HG02885 (cell line): ENCODE data around the gene ZBTB49.

Source experiments
- ATAC-seq: cut with Tn5 transposase; IDR thresholded peaks from one replicate; pipeline ENCODE4 v1.9.1; 2021; ENCODE audit warnings: mild to moderate bottlenecking; ENCODE audit not compliant: unreplicated experiment, poor library complexity

ZBTB49 gene

GRCh38 chr4:4277531-4277930, 12.5 kb upstream of the ZBTB49 start:
- ATAC-seq = no peak

DNA sequence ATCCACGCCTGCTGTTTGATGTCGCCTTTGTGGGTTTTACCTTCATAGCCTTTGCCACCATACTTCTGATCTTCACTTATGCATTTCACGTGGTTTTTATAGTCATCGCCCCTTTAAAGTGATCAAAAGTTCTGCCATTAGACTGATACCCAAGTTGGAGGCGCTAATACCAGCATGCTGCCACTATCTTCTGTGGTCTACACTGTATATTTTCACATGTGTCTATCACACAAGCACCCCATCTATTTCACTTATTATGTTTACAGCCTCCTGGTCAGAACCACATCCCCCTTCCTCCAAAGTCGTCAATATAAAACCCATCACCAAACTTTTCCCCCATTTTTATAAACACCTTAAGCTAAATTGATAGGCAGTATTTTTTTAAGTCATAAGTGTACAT, 8.3 kb upstream of the ZBTB49 start:
- no peak for ATAC-seq

DNA sequence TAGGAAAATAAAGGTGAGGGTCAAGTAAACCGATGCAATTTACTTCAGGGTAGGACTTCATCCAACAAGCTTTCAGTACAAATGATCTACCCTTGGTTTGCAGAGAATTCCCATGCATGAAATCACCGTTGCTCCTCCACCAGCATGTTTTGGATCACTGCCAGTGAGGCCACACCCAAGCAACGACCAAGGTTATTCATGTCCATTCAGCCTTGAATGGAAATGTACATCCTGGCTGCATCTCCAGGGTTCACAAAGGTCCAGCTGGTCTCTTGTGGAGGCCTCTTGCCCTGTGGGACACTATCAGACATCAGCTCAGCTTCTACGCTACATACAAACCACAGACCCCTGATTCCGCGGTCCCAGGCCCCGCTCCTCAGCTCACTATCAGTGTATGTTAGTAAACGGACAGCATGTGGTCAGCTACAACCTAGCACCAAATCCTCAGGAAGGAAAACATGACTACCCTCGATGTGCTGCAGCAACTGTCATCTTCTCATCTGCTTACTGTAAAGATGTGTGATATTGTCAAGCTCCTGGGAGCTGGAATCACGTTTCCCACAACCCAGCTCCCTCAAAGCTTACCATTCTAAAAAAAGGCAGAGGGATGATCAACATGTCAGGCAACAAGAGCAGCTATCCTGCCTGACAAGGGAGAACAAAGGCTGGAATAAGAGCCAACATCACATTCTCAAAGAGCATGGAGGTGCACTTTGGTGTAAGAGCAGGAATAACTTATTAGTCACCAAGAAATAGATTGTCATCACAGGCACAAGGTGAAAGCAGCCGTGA, 5.0 kb upstream of the ZBTB49 start:
- ATAC-seq = no peak

DNA sequence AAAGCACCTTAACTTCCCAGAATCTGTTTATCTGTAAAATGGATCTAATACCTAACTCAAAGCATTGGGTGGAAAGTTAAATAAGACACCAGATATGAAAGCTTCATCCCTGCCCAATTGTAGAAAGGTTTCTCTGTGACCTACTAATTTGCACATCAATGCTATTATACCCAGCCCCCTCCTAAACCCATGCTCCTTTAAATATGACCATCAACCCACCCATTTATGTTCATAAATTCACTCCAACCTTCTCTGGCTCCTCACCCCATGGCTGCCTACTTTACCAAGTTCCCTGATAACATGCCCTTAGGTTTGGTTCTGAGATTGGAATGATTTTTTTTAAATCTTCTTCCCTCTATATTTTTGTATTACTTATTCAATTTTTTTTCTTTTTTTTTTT, 2.0 kb upstream of the ZBTB49 start:
- no peak for ATAC-seq

DNA sequence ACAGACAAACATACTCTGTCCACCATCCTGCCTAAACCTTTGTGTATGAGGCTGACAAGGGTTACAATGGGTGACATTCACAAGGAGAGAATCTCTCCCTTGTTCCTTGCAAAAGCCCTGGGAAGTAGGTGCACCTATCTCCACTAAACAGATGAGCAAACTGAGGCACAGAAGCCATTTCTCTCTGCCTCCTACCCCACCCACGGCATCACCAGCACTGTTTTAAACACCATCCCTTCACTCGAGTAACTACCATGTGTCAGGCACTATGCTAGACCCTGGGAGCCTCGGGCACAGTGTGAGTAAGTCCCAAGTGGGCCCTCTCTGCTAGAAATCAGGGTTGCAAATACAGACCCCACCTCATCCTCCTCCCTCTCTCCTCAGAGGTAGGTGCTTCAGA, 996 bp upstream of the ZBTB49 start:
- no peak for ATAC-seq

GRCh38 chr4:4289597-4289940, 482 bp upstream of the ZBTB49 start:
- ATAC-seq = peak; percentile 27

DNA sequence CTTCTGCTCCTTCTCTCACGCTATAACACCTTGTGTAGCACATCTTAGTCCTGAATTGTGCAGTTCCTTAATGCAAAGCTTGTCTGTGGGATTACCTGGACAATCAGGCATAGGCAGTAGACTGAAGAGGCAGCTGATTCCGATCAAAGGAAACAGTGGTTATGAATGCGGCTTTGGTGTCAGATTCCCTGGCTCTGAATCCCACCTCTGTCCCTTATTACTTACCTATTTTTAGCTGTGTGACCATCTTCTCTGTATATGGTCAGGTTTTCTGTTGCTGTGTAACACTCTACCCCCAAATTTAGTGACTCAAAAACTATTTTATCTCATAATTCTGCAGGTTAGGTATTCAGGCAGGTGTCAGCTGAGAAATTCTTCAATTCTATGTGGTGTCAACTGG, 3.2 kb downstream of the ZBTB49 start:
- no peak for ATAC-seq

DNA sequence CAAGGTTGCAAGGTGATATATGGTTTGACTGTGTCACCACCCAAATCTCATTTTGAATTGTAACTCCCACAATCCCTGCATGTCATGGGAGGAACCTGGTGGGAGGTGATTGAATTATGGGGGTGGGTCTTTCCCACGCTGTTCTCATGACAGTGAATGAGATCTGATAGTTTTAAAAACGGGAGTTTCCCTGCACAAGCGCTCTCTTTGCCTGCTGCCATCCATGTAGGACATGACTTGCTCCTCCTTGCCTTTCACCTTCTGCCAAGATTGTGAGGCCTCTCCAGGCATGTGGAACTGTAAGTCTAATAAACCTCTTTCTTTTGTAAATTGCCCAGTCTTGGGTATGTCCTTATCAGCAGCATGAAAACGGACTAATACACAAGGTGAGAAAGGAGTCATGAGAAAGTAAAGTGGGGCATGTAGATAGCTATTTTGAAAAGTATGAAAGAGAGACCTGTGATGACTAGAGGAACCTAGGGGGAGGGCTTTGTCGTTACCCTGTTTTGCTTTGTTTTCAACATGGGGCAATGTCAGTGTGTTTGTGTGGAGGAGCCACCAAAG, 6.3 kb downstream of the ZBTB49 start:
- no peak for ATAC-seq

GRCh38 chr4:4299006-4299405, 9.0 kb downstream of the ZBTB49 start:
- no peak for ATAC-seq

GRCh38 chr4:4302001-4302400, 11.9 kb downstream of the ZBTB49 start:
- no peak for ATAC-seq

- no peak for ATAC-seq
Observed at GRCh38 chr4:4302416-4302815, 12.4 kb downstream of the ZBTB49 start.

GRCh38 chr4:4306920-4307319, 16.9 kb downstream of the ZBTB49 start:
- no peak for ATAC-seq

- no peak for ATAC-seq
Observed at GRCh38 chr4:4308800-4309441, 18.9 kb downstream of the ZBTB49 start.

- ATAC-seq = no peak
Observed at GRCh38 chr4:4311193-4311592, 21.1 kb downstream of the ZBTB49 start.

DNA sequence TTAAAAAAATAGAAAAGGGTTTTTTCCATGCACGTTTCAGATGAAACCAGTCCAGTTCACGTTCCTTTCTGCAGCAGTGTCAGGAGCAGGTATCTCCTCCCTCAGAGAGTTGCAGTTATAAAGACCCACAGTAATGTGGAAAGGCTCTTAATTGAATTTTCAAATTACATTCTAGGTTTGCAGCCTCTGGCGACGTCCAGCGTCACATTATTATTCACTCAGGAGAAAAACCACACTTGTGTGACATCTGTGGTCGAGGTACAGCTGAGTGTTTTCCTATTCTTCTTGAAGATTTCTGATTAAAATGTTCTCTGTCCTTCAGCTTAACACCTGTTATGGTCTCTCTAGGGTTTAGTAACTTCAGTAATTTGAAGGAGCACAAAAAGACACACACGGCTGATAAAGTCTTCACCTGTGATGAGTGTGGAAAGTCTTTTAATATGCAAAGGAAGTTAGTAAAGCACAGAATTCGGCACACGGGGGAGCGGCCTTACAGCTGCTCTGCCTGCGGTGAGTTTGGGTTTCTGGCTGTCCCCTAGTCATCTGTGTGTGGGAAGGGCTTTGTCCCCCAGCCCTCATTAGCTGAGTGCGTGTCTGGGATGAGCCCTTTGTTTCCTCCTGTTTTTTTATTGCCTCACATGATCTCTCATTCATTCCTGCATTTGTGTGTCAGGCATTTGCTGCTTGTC, 25.6 kb downstream of the ZBTB49 start:
- no peak for ATAC-seq

DNA sequence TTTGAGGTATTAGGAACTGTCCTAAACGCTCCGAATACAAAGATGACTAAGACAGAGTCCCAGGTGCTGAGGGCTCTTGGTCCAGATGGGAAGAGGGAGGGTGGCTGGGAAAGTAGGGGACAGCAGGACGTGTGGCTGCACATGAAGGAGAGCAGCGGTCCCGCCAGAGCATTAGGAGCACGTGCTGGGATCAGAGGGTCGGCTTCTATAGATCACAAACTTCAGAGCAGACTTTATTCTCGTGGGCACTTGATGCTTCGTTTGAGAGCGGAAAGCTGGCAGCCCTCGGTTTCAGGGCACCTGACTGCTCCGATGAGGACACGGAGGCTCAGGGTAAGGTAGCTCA, 26.1 kb downstream of the ZBTB49 start:
- ATAC-seq = no peak

DNA sequence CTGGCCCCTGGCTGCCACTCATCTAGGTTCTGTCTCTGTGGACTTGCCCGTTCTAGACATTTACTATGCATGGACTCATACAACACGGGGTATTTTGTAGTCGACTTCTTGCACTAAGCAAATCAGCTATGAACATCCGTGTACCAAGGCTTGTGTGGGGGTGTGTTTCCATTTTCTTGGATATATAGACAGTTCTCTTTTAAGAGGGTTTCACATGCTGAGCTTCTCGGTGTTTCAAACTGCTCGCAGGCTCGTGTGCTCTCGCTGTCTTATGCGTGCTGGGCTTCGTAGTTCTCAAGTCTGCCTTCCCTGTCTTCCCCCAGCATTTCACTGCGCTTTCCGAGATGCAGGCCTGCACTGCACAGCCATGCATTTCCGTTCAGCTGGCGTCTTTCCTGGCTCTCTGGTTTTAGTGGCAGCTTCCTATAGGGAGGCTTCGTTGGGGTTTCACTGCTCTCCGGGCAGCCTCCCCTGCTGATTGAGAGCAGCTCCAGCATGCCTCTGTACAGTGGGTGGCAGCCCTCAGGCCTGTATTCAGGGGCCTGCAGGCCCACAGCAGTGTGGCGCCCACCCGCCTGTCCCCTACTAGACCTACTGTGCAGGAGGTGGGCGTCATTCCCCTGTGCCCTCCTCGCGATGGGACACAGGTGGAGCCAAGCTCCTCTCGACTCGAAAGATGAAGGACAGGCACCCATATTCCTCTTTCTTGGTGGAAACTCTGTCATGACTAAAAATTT, 27.6 kb downstream of the ZBTB49 start:
- ATAC-seq = no peak

GRCh38 chr4:4320528-4320927, 30.5 kb downstream of the ZBTB49 start:
- no peak for ATAC-seq

GRCh38 chr4:4320951-4321714, 31.1 kb downstream of the ZBTB49 start:
- ATAC-seq = no peak
